Measurements from ENCODE around the gene IGF2BP1.

GRCh38 chr17:49020609-49021008 is 23.4 kb downstream of the IGF2BP1 start:
- TF ChIP-seq, protein P1, sequence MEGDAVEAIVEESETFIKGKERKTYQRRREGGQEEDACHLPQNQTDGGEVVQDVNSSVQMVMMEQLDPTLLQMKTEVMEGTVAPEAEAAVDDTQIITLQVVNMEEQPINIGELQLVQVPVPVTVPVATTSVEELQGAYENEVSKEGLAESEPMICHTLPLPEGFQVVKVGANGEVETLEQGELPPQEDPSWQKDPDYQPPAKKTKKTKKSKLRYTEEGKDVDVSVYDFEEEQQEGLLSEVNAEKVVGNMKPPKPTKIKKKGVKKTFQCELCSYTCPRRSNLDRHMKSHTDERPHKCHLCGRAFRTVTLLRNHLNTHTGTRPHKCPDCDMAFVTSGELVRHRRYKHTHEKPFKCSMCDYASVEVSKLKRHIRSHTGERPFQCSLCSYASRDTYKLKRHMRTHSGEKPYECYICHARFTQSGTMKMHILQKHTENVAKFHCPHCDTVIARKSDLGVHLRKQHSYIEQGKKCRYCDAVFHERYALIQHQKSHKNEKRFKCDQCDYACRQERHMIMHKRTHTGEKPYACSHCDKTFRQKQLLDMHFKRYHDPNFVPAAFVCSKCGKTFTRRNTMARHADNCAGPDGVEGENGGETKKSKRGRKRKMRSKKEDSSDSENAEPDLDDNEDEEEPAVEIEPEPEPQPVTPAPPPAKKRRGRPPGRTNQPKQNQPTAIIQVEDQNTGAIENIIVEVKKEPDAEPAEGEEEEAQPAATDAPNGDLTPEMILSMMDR (conservative IDR thresholded peaks at IDR 0.05 in 1 of 2, IDR thresholded peaks at IDR 0.05 in 1 of 2; ENCODE audit: low read depth in 1 of 2, low read length in 2 of 2), result no peak
- no peak for TF ChIP-seq EZH2 (IDR thresholded peaks at IDR 0.05; ENCODE audit: low read length, missing control alignments)
